Stimulated activated CD4-positive, alpha-beta T cell treated with anti-CD3 and anti-CD28 coated beads, Interleukin-12 subunit alpha, Interleukin-12 subunit beta, amount 100 ng/mL, for 4 hours (primary cell): ENCODE data around the gene GNL1.

Source experiments
- DNase-seq: peaks from one replicate; pipeline ENCODE4 v3.0.0-alpha.2; 2020

The GNL1 gene

GRCh38 chr6:30570263-30570662 is 14.0 kb upstream of the GNL1 start:
- DNase-seq, result no peak

GRCh38 chr6:30568245-30568644 is 12.0 kb upstream of the GNL1 start:
- peak; percentile 34 for DNase-seq

- no peak for DNase-seq
Measured at GRCh38 chr6:30565772-30566171, 9.5 kb upstream of the GNL1 start.

- no peak for DNase-seq
Measured at GRCh38 chr6:30564114-30564513, 7.8 kb upstream of the GNL1 start.

GRCh38 chr6:30562470-30563425 is 6.5 kb upstream of the GNL1 start:
- no peak for DNase-seq

- DNase-seq, result no peak
Measured at GRCh38 chr6:30560930-30561329, 4.6 kb upstream of the GNL1 start.

- no peak for DNase-seq
Measured at GRCh38 chr6:30557683-30557981, 1.3 kb upstream of the GNL1 start.

GRCh38 chr6:30556906-30557682 is 805 bp upstream of the GNL1 start, which contains the start of gene PRR3:
Gene PRR3, plus strand, starts transcription at chr6:30557295. Its CDS starts 50 bp downstream, at chr6:30557345.
- DNase-seq, result peak; percentile 80

GRCh38 chr6:30555816-30556065 is 548 bp downstream of the GNL1 start:
- DNase-seq, result no peak

- no peak for DNase-seq
Measured at GRCh38 chr6:30554962-30555815, 1.1 kb downstream of the GNL1 start.

GRCh38 chr6:30554404-30554803 is 1.9 kb downstream of the GNL1 start:
- DNase-seq, result no peak

GRCh38 chr6:30548375-30548774 is 7.9 kb downstream of the GNL1 start:
- DNase-seq, result no peak

- DNase-seq, result no peak
Measured at GRCh38 chr6:30547454-30547853, 8.8 kb downstream of the GNL1 start.

- no peak for DNase-seq
Measured at GRCh38 chr6:30544666-30545272, 11.5 kb downstream of the GNL1 start.

- DNase-seq, result no peak
Measured at GRCh38 chr6:30543821-30544220, 12.5 kb downstream of the GNL1 start.

- DNase-seq, result no peak
Measured at GRCh38 chr6:30542915-30543314, 13.4 kb downstream of the GNL1 start.

GRCh38 chr6:30542404-30542725 is 13.9 kb downstream of the GNL1 start:
- DNase-seq, result no peak

- DNase-seq, result peak; percentile 77
Measured at GRCh38 chr6:30541515-30542403, 14.5 kb downstream of the GNL1 start.

GRCh38 chr6:30537931-30538330 is 18.4 kb downstream of the GNL1 start:
- DNase-seq, result no peak

- no peak for DNase-seq
Measured at GRCh38 chr6:30533460-30534294, 22.6 kb downstream of the GNL1 start.

- DNase-seq, result no peak
Measured at GRCh38 chr6:30530014-30530413, 26.3 kb downstream of the GNL1 start.
